Karpas-422 (cell line): ENCODE measurements around the gene SLC44A3. TPM values are rescaled to one million over a fixed set of nuclear protein-coding genes. Genes with fewer than 3 reads are reported as not detected.

Experiments used
- DNase-seq: peaks from one replicate; pipeline ENCODE4 v3.0.0-alpha.2; 2015
- H2AFZ ChIP-seq: fragments of 200-600 bp; sonication (generic); 2 replicates; pipeline ENCODE4 v1.6.1; 2014; ENCODE audit warnings: antibody characterized with exemption, low read length, mixed read lengths
- H3K27ac ChIP-seq: fragments of 200-600 bp; sonication (generic); 2 replicates; pipeline ENCODE4 v1.5.1; 2014; ENCODE audit warnings: mild to moderate bottlenecking, low read length, moderate library complexity
- H3K27me3 ChIP-seq: fragments of 200-600 bp; sonication (generic); 2 replicates; pipeline ENCODE4 v1.6.1; 2014; ENCODE audit warnings: low read length, mixed read lengths
- H3K36me3 ChIP-seq: fragments of 200-600 bp; sonication (generic); 2 replicates; pipeline ENCODE4 v1.6.1; 2014; ENCODE audit warnings: low read length, mixed read lengths; ENCODE audit not compliant: insufficient read depth
- H3K4me1 ChIP-seq: fragments of 200-600 bp; sonication (generic); 2 replicates; pipeline ENCODE4 v1.6.1; 2014; ENCODE audit warnings: mild to moderate bottlenecking, low read length, mixed read lengths
- H3K4me2 ChIP-seq: fragments of 200-600 bp; sonication (generic); 2 replicates; pipeline ENCODE4 v1.6.1; 2014; ENCODE audit warnings: low read length, low read depth, mild to moderate bottlenecking; ENCODE audit not compliant: poor library complexity, severe bottlenecking
- H3K4me3 ChIP-seq: fragments of 200-600 bp; sonication (generic); 2 replicates; pipeline ENCODE4 v1.5.1; 2014; ENCODE audit warnings: mild to moderate bottlenecking, antibody characterized with exemption, low read length, mixed read lengths
- H3K79me2 ChIP-seq: fragments of 200-600 bp; sonication (generic); 2 replicates; pipeline ENCODE4 v1.6.1; 2014; ENCODE audit warnings: mild to moderate bottlenecking, low read length, mixed read lengths
- H3K9ac ChIP-seq: fragments of 200-600 bp; sonication (generic); 2 replicates; pipeline ENCODE4 v1.6.0; 2014; ENCODE audit warnings: low read length
- H3K9me2 ChIP-seq: fragments of 200-600 bp; sonication (generic), shearing (Covaris generic); replicated peaks from 2 replicates; pipeline ENCODE4 v1.6.0; 2014; ENCODE audit warnings: mild to moderate bottlenecking, low read length, moderate library complexity; ENCODE audit not compliant: insufficient read depth
- H3K9me3 ChIP-seq: fragments of 300-700, 200-600 bp; sonication (generic); 2 replicates; pipeline ENCODE4 v1.6.1; 2014; ENCODE audit warnings: low read length, mixed read lengths
- H4K20me1 ChIP-seq: fragments of 200-600 bp; sonication (generic); 2 replicates; pipeline ENCODE4 v1.6.1; 2014; ENCODE audit warnings: mild to moderate bottlenecking, antibody characterized with exemption, low read length, low read depth; ENCODE audit not compliant: insufficient read depth
- total RNA-seq: library from RNA; depleted of rRNA; stranded (reverse); fragments of >200 nt; shearing (Covaris generic); gene quantifications from 2 replicates; pipeline ENCODE4 v1.2.3, GENCODE V29; 2014; ENCODE audit warnings: low replicate concordance

Gene SLC44A3
- total RNA-seq, 1 experiment from 2014 or later, result not detected

DNA sequence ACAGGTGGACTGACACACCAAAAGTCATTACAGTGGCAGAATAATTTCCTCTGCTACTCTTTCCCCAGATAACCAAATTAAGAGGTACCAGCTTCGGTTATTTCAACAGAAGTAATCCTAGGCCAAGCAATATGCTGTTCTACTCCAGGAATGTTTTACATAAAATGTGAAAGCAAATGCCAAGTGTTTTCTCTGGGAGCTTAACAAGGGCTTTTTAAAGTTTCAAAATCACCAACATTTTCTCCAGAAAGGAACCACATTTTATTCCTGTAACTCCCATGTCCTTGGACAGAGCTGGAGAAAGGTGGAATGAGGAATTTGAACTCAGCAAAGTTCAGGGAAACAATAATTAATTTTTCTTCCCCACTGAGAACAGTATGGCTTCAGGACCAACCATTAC lies 79.6 kb downstream of the SLC44A3 start:
- Histone ChIP-seq H3K36me3 (no peaks in the 10 kb centered on the region), H3K27ac (no peak overlapping the region), H3K79me2 (no peaks in the 10 kb centered on the region), H3K9ac (no peak overlapping the region), H3K9me2 (no peaks in the 10 kb centered on the region), H3K4me2 (no peak overlapping the region), H3K4me1 (no peaks in the 10 kb centered on the region), H4K20me1 (no peaks in the 10 kb centered on the region), H3K4me3 (no peak overlapping the region), H3K9me3 (no peaks in the 10 kb centered on the region), H3K27me3 (no peaks in the 10 kb centered on the region), H2AFZ (no peak overlapping the region)
- DNase-seq, result no peak

GRCh38 chr1:94901841-94902240 lies 81.7 kb downstream of the SLC44A3 start:
- no peak overlapping the region for H2AFZ ChIP-seq

DNA sequence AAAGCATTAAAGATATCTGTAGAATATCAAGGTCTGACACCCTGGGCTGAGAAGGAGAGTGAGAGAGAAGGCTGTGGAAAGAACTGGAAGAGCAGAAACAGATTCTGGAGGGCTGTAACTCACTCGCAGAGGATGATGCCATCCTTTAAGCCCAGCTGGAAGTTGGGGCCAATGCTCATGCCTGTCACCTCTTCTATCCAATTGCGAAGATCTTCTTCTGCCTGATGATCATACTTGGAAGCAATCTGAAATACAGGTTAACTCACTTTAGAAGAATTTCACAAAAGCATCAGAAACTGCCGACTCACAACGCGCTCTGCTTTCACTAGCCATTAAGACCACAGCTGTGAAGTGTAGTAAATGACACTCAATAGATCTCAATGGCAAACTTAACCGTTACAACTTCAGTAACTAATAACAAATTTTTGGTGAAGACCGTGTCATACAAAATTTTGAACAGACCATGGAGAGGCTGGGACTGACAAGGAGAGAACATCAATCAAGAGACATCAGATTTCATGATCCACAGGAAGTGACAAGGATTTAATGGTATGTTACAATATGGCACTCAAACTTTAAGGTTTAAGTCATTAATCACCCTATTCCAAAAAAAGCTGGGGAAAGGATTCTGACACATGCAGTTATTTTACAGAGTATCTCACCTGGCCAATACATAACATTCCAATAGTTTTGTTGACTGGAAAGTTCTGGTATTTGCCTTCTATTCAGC lies 83.3 kb downstream of the SLC44A3 start:
- no peak overlapping the region for H3K4me3 ChIP-seq
- no peak overlapping the region for H2AFZ ChIP-seq
- no peaks in the 10 kb centered on the region for H3K36me3 ChIP-seq
- H3K9ac ChIP-seq, result no peak overlapping the region
- no peaks in the 10 kb centered on the region for H3K9me3 ChIP-seq
- DNase-seq, result no peak
- H3K79me2 ChIP-seq, result no peaks in the 10 kb centered on the region
- no peak overlapping the region for H3K4me2 ChIP-seq
- no peaks in the 10 kb centered on the region for H3K27me3 ChIP-seq
- H3K4me1 ChIP-seq, result no peaks in the 10 kb centered on the region
- no peaks in the 10 kb centered on the region for H4K20me1 ChIP-seq
- H3K9me2 ChIP-seq, result no peaks in the 10 kb centered on the region
- H3K27ac ChIP-seq, result no peak overlapping the region

More at GRCh38 chr1:94901841-94902240, 81.7 kb downstream of the SLC44A3 start:
- no peak for DNase-seq
- no peak overlapping the region for H3K27ac ChIP-seq
- H3K4me2 ChIP-seq, result no peak overlapping the region
- no peaks in the 10 kb centered on the region for H3K9me2 ChIP-seq
- no peaks in the 10 kb centered on the region for H4K20me1 ChIP-seq
- H3K9me3 ChIP-seq, result no peaks in the 10 kb centered on the region
- no peaks in the 10 kb centered on the region for H3K36me3 ChIP-seq
- H3K4me3 ChIP-seq, result no peak overlapping the region
- H3K4me1 ChIP-seq, result no peaks in the 10 kb centered on the region
- H3K79me2 ChIP-seq, result no peaks in the 10 kb centered on the region
- H3K27me3 ChIP-seq, result no peaks in the 10 kb centered on the region
- no peak overlapping the region for H3K9ac ChIP-seq

DNA sequence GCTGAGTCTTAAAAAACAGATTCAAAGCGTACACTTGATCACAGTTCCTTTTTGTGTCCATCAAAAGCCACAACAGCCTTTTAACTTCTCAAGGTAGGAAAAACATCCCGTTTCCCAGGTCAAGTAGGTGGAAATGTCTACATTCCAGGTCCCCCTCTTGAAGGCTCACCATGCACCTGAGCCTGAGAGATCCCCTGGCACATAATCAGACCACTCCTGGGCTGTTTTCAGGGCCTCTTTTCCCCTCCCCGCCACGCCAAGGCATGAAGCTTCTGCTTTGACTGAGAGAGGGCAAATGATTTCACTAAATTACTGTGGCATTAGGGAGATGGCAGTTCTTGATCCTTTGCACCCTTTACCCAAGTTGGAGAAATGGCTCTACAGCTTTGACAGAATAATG lies 85.0 kb downstream of the SLC44A3 start:
- Histone ChIP-seq H3K4me2 (no peak overlapping the region), H3K27ac (no peak overlapping the region), H2AFZ (no peak overlapping the region), H3K9ac (no peak overlapping the region), H3K27me3 (no peaks in the 10 kb centered on the region), H3K4me1 (no peaks in the 10 kb centered on the region), H3K9me3 (no peaks in the 10 kb centered on the region), H3K36me3 (no peaks in the 10 kb centered on the region), H4K20me1 (no peaks in the 10 kb centered on the region), H3K4me3 (no peak overlapping the region), H3K9me2 (no peaks in the 10 kb centered on the region), H3K79me2 (no peaks in the 10 kb centered on the region)
- no peak for DNase-seq

GRCh38 chr1:94906382-94906781 lies 86.2 kb downstream of the SLC44A3 start:
- no peaks in the 10 kb centered on the region for H3K36me3 ChIP-seq
- no peaks in the 10 kb centered on the region for H3K9me2 ChIP-seq
- DNase-seq, result no peak
- no peak overlapping the region for H3K4me3 ChIP-seq
- H3K4me1 ChIP-seq, result no peaks in the 10 kb centered on the region
- no peak overlapping the region for H2AFZ ChIP-seq
- H4K20me1 ChIP-seq, result no peaks in the 10 kb centered on the region
- no peaks in the 10 kb centered on the region for H3K79me2 ChIP-seq
- H3K27ac ChIP-seq, result no peak overlapping the region
- no peaks in the 10 kb centered on the region for H3K27me3 ChIP-seq
- H3K4me2 ChIP-seq, result no peak overlapping the region
- no peaks in the 10 kb centered on the region for H3K9me3 ChIP-seq
- H3K9ac ChIP-seq, result no peak overlapping the region

DNA sequence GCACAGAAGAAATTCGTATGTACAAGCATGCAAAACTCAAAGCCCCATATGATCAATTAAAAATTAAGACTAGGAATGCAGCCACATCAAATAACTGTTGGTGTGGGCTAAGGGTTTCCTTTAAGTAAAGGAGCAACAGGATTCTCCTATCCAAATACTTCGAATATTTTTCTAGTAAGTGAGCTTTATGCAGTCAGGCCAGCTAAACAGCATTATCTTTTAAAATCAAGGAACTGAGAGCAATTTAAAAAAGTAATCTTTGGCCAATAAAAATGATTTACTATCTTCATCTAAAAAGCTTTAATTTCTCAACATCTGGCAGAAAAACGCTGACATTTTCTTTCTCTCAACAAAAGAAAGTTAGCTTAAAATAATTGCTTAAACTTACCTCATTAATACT lies 87.0 kb downstream of the SLC44A3 start:
- Histone ChIP-seq H3K27ac (no peak overlapping the region), H3K36me3 (no peaks in the 10 kb centered on the region), H3K9ac (no peak overlapping the region), H3K9me3 (no peaks in the 10 kb centered on the region), H2AFZ (no peak overlapping the region), H3K4me1 (no peaks in the 10 kb centered on the region), H3K4me3 (no peak overlapping the region), H3K27me3 (no peaks in the 10 kb centered on the region), H3K79me2 (no peaks in the 10 kb centered on the region), H4K20me1 (no peaks in the 10 kb centered on the region), H3K4me2 (no peak overlapping the region), H3K9me2 (no peaks in the 10 kb centered on the region)
- DNase-seq, result no peak

DNA sequence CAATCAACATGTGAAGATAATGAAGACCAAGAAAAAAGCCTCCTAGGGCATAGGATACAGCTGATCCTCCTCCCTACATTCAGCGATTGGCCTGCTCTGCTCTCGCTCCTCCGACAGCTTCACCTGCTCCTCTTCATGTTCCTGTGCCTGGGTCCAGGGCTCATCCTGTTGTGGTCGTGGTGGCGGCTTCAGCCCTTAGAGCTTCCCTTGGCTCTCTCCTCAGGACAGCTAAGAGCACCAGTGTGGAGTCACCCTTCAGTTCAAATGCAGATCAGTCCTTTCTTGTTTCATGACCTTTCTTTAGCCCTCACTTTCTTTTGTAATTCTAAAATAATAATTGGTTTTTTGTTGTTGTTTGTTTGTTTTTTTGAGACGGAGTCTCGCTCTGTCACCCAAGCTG lies 88.0 kb downstream of the SLC44A3 start:
- no peak overlapping the region for H3K4me3 ChIP-seq
- H3K27me3 ChIP-seq, result no peaks in the 10 kb centered on the region
- no peak overlapping the region for H3K27ac ChIP-seq
- DNase-seq, result no peak
- H3K4me1 ChIP-seq, result no peaks in the 10 kb centered on the region
- no peaks in the 10 kb centered on the region for H3K9me2 ChIP-seq
- H2AFZ ChIP-seq, result no peak overlapping the region
- no peak overlapping the region for H3K4me2 ChIP-seq
- no peak overlapping the region for H3K9ac ChIP-seq
- H4K20me1 ChIP-seq, result no peaks in the 10 kb centered on the region
- H3K9me3 ChIP-seq, result no peaks in the 10 kb centered on the region
- H3K79me2 ChIP-seq, result no peaks in the 10 kb centered on the region
- no peaks in the 10 kb centered on the region for H3K36me3 ChIP-seq

- H3K4me2 ChIP-seq, result no peak overlapping the region
- no peaks in the 10 kb centered on the region for H3K36me3 ChIP-seq
- no peaks in the 10 kb centered on the region for H4K20me1 ChIP-seq
- no peak for DNase-seq
- H3K79me2 ChIP-seq, result no peaks in the 10 kb centered on the region
- no peak overlapping the region for H2AFZ ChIP-seq
- H3K27ac ChIP-seq, result no peak overlapping the region
- no peak overlapping the region for H3K9ac ChIP-seq
- H3K27me3 ChIP-seq, result no peaks in the 10 kb centered on the region
- H3K4me3 ChIP-seq, result no peak overlapping the region
- no peaks in the 10 kb centered on the region for H3K9me2 ChIP-seq
- H3K9me3 ChIP-seq, result no peaks in the 10 kb centered on the region
- no peaks in the 10 kb centered on the region for H3K4me1 ChIP-seq
Observed at GRCh38 chr1:94908965-94909364, 88.8 kb downstream of the SLC44A3 start.
